ENCODE data around the gene SGSM1.

SGSM1 gene

GRCh38 chr22:24805790-24806662 is at the start of gene SGSM1:
Gene SGSM1, plus strand, starts transcription at chr22:24806211. Its CDS starts 115 bp downstream, at chr22:24806326.
- peak; percentile 39 for DNase-seq (ENCODE audit: low read depth)

GRCh38 chr22:24758164-24758799 is 47.7 kb upstream of the SGSM1 start:
- DNase-seq (ENCODE audit: low read depth) = peak; percentile 29

- no peak for DNase-seq (ENCODE audit: low read depth)
Observed at GRCh38 chr22:24759765-24760164, 46.2 kb upstream of the SGSM1 start.

- no peak for DNase-seq (ENCODE audit: low read depth)
Observed at GRCh38 chr22:24760708-24761306, 45.2 kb upstream of the SGSM1 start.

GRCh38 chr22:24761888-24762675 is 43.9 kb upstream of the SGSM1 start:
- DNase-seq (ENCODE audit: low read depth) = no peak

- no peak for DNase-seq (ENCODE audit: low read depth)
Observed at GRCh38 chr22:24763872-24764485, 42.0 kb upstream of the SGSM1 start.

- no peak for DNase-seq (ENCODE audit: low read depth)
Observed at GRCh38 chr22:24765166-24765565, 40.8 kb upstream of the SGSM1 start.

GRCh38 chr22:24768537-24769374 is 37.3 kb upstream of the SGSM1 start:
- no peak for DNase-seq (ENCODE audit: low read depth)

GRCh38 chr22:24772493-24773220 is 33.4 kb upstream of the SGSM1 start:
- no peak for DNase-seq (ENCODE audit: low read depth)

GRCh38 chr22:24775769-24776492 is 30.1 kb upstream of the SGSM1 start:
- DNase-seq (ENCODE audit: low read depth) = no peak

GRCh38 chr22:24776525-24776924 is 29.5 kb upstream of the SGSM1 start:
- no peak for DNase-seq (ENCODE audit: low read depth)

GRCh38 chr22:24789516-24789915 is 16.5 kb upstream of the SGSM1 start:
- DNase-seq (ENCODE audit: low read depth) = no peak

- no peak for DNase-seq (ENCODE audit: low read depth)
Observed at GRCh38 chr22:24791362-24791761, 14.6 kb upstream of the SGSM1 start.

GRCh38 chr22:24796056-24796455 is 10.0 kb upstream of the SGSM1 start:
- no peak for DNase-seq (ENCODE audit: low read depth)

- DNase-seq (ENCODE audit: low read depth) = no peak
Observed at GRCh38 chr22:24796860-24797259, 9.2 kb upstream of the SGSM1 start.

GRCh38 chr22:24801901-24802465 is 4.0 kb upstream of the SGSM1 start:
- no peak for DNase-seq (ENCODE audit: low read depth)

GRCh38 chr22:24803064-24803542 is 2.9 kb upstream of the SGSM1 start:
- peak; percentile 44 for DNase-seq (ENCODE audit: low read depth)

GRCh38 chr22:24806663-24807001 is 621 bp downstream of the SGSM1 start:
- no peak for DNase-seq (ENCODE audit: low read depth)
